ENCODE results near the gene SCG3.
"Not testable (repeated sequence)": the region's sequence is repeated elsewhere in the genome, so short reads cannot be mapped to it uniquely, and the experiment has no call there.

Gene SCG3

DNA sequence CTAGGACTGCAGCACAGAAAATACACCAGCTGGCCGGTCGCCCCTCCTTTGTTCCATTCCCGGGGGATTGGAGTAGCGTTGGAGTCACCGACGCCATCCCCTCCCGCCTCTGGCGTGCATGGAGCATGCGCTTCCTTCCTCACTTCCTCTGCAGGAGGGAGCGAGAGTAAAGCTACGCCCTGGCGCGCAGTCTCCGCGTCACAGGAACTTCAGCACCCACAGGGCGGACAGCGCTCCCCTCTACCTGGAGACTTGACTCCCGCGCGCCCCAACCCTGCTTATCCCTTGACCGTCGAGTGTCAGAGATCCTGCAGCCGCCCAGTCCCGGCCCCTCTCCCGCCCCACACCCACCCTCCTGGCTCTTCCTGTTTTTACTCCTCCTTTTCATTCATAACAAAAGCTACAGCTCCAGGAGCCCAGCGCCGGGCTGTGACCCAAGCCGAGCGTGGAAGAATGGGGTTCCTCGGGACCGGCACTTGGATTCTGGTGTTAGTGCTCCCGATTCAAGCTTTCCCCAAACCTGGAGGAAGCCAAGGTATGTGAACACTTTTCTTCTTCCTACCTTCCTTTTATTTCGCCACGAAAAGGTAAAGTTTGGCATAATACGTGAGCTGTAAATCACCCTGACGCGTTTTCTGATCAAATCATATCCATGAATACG, at the start of gene SCG3:
SCG3 (plus strand) TSS at position 201 of the 661 bp plus-strand sequence; CDS start at position 454, 253 bp downstream.
- DNase-seq (ENCODE audit: low read depth, low spot score), result peak; percentile 17

DNA sequence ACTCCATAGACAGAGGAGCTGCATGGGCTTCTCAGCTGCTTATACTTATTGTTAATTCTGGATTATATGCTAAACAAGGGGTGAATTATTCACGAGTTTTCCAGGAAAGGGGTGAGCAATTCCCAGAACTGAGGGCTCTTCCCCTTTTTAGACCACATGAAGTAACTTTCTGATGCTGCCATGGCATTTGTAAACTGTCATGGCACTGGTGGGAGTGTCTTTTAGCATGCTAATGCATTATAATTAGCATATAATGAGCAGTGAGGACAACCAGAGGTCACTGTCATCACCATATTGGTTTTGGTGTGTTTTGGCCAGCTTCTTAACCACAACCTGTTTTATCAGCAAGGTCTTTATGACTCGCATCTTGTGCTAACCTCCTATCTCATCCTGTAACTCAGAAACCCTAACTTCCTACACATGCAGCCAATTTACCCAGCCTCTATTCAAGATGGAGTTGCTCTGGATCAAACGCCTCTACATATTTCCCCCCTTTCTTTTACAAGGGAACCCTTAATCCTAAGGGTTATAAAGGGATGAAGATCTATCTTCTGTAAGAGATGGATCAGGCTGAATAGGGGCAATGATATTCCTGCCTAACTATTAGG, 46.6 kb upstream of the SCG3 start:
- no peak for DNase-seq (ENCODE audit: low read depth, low spot score)

DNA sequence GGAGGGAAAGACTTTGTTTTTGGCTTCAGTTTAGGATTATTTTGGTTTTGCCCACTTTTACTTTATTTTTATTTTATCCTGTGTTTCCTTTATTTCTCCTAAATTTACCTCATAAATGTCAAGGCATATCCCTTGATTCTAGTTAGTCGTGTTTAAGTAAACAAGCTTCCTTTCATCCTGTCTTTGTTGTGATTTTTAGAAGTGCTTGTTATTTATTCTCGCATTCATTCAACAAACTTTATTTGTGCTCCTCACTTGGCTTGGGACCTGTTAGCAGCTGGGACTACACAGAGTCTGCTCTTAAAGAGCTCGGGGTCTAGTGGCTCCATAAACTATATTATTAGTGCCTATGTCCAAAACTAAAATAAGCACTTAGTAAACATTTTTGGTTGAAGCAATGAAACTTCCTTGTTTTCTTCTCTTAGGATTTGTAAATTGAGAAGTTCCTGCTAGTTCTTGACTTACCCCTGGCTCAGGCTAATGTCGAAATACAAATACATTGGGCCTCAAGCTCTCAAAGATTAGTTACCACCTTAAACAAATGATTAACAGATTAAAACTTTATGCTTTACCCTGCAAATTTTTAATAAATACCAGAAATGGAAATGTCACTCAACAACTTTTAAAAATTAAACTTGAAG, 39.7 kb upstream of the SCG3 start:
- no peak for DNase-seq (ENCODE audit: low read depth, low spot score)

DNA sequence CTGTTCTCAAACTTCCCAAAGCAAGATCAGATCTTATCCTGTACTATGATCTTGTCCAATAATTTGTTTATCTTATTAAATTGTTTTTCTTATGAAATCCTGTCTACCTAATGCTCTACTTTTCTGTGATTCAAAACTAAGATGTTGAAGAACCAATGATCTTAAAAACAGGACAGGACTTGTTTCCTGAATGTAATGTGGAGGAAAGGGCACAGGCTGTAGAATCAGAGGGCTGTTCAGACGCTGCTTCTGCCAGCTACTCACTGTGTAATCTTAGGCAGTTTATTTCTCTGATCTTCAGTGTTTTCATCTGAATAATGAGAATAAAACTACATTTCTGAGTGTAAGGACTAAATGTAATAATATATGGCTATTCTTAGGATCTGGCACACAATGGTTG, 38.6 kb upstream of the SCG3 start:
- no peak for DNase-seq (ENCODE audit: low read depth, low spot score)

DNA sequence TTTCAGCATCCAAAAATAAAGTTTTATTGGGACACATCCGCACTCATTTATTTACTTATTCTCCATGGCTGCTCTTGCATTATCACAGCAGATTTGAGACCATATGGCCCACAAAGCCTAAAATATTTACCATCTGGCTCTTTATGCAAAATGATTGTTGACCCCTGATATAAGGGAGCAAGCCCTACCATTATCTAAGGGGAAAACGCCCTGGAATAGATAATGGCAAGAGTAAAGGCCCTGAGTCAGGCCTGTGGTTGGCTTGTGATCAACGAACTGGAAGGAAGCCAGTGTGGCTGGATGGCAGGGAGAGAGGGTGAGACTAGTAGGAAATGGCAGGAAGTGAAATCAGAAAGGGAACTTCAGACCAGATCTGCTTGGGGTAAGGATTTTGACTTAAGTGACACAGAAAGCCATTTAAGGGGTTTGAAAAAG, 34.2 kb upstream of the SCG3 start:
- no peak for DNase-seq (ENCODE audit: low read depth, low spot score)

- not testable (repeated sequence) for DNase-seq (ENCODE audit: low read depth, low spot score)
Measured at GRCh38 chr15:51648101-51648500, 33.2 kb upstream of the SCG3 start.

- DNase-seq (ENCODE audit: low read depth, low spot score), result not testable (repeated sequence)
Measured at GRCh38 chr15:51648643-51649042, 32.7 kb upstream of the SCG3 start.

DNA sequence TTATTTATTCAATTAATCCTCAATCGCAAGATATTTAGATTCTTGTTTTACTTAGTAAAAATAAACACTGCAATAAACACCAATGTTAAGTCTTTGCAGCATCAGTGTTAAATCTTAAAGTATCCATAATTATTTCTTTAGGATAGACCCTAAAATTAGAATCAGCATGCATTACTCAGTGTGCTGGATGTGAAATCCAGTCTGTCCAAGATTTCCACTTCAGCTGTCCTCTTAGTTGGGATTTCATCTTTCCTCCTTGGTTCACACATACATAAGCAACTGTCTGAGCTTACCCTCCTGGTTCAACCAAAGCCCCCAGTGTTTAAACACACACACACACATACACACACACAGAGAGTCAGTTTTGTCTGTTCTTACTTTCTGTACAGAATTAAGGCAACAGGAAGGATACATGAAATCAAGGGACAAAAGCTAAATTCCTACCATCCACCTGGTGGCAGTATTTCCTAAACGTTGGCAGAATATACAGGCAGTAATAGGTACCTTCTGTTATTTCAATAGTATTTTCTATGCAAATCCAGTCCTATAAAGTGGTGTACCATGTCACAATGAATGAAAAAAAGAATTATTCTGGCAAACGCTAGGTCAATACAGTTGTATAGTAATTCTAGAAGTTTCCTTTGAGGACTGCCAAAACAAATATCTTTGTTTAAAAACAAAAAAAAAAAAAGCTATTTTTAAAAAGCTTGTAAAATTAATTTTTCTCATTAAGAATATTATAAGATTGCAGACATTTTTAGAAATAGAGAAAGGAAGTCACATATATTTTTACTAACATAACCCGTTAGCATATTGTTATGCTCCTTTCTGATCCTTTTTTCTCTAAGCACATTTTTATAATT, 31.4 kb upstream of the SCG3 start:
- DNase-seq (ENCODE audit: low read depth, low spot score), result peak; percentile 46

DNA sequence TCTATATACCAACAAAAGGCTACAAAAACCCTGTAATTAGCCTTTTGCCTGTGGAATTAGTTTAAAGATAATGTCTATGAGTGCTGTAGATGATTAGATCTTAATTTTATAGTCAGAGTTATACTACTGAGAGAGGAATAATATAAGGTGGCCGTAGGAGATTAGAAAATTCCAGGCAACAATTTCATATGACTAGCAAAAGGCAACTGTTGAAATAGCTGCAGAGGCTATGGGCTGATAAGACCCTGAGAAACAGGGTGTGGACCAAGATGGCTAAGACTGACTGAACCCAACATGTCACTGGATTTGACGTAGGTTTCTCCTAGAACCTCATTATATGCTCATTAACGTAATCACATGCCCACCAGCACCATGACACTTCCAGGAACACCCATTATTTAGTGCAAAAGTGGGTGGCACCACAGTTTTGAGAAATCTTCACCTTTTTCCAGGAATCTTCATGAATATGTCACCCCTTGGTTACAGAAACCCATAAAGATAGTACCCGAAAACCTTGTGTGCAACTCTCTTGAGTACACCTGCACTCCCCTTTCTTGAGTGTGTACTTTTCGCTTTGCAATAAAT, 29.1 kb upstream of the SCG3 start:
- no peak for DNase-seq (ENCODE audit: low read depth, low spot score)

GRCh38 chr15:51655401-51656057, 25.8 kb upstream of the SCG3 start:
- DNase-seq (ENCODE audit: low read depth, low spot score), result not testable (repeated sequence)

DNA sequence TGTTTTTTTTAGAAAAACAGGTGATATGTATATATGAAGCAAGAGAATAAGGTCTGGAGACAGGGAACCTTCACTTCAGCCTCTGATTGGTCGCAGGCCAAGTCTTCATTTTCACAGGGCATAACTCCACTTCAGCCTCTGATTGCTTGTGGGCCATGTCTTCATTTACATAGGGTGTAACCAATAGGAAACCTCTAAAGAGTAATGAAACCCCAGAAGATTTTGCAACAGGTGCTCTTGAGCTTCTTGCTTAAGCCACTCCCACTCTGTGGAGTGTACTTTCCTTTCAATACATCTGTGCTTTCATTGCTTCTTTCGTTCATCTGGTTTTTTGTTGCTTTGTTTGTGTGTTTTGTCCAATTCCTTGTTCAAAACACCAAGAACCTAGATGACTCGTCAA, 22.6 kb upstream of the SCG3 start:
- DNase-seq (ENCODE audit: low read depth, low spot score), result no peak

DNA sequence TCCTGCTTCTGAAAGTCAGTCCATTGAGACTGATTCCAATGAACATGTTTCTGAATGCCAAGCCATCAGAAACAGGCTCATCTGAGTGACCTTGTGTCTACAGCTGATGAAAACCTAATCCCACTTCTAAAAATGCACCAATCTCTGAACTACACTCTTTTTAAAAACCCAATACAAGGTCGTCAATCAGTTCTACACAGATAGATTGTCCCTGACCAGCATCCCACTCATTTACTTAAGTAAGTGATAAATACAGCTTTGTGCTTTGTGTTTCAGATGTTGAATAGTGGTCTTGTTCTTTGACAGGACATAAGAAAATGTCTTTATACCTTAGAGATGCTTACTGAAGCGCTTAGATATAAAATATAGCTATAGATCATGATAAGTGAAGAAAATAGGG, 20.2 kb upstream of the SCG3 start:
- no peak for DNase-seq (ENCODE audit: low read depth, low spot score)

- no peak for DNase-seq (ENCODE audit: low read depth, low spot score)
Measured at GRCh38 chr15:51667478-51667877, 13.8 kb upstream of the SCG3 start.

DNA sequence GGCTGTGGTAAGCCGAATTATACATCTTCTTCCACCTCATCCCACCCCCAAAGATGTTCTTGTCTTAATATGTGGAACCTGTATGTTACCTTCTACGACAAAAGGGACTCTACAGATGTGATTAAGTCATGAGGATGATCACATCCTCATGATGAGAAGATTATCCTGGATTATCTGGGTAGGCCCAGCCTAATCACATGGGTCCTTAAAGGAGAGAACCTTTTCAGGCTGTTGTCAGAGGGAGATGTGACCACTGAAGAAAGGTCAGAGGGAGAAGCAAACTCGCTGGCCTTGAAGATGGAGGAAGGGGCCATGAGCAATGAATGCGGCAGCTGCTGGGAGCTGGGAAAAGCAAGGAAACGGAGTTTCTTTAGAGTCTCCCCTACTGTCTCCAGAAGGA, 12.9 kb upstream of the SCG3 start:
- DNase-seq (ENCODE audit: low read depth, low spot score), result no peak

DNA sequence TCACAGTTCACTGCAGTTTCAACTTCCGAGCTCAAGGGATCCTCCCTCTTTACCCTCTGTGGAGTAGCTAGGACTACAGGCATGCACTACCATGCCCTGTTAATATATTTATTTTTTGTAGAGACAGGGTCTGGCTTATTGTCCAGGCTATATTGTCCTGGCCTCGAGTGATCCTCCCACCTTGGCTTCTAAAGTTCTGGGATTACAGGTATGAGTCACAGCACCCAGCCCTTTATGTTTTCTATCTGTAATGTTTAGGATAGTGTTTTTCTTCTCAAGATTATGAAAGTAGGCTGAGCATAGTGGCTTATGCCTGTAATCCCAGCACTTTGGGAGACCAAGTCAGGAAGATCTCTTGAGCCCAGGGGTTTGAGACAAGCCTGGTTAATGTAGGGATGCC, 11.9 kb upstream of the SCG3 start:
- no peak for DNase-seq (ENCODE audit: low read depth, low spot score)

- no peak for DNase-seq (ENCODE audit: low read depth, low spot score)
Measured at GRCh38 chr15:51672155-51672687, 9.1 kb upstream of the SCG3 start.

DNA sequence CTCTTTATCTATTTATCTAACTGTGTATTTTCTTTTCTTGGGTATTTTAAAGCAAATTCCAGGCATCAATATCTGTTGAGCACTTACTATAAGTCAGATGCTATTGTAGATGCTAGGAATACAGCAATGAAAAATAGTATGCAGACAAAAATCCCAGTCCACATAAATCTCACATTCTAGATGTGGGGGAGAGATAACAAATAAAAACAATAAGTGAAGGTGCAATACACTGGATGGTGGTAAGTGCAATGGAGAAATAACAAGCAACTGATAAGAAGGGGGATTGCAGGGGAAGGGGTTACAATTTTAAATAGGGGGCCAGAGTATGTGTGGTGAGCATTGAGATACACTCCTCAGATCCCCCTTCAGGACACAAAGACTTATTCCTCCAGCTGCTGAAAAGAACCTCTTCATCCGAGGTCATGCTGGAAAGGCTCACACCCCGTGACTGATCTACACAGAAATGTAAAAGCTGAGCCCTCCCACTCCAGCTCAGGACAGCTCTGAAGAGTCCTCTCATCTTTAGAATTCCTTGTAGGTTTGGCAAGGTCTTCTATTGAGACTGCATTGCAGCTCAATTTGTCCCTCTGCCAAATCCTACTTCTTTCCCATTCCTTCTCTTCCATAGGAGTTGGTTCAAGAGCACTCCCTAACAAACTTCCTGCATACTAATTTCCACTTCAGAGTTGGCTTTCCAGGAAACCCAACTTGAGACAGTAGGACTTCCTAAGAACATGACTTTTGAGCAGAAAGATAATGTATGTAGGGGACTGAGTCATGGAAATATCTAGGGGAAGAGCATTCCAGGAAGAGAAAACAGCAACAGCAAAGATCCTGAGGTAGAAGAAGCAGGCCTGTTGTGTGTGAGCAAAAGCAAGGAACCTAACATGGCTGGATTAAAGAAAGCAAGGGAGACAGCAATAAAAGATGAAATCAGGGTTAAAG, 8.1 kb upstream of the SCG3 start:
- no peak for DNase-seq (ENCODE audit: low read depth, low spot score)

GRCh38 chr15:51675234-51675633, 6.1 kb upstream of the SCG3 start:
- no peak for DNase-seq (ENCODE audit: low read depth, low spot score)

- no peak for DNase-seq (ENCODE audit: low read depth, low spot score)
Measured at GRCh38 chr15:51677021-51677420, 4.3 kb upstream of the SCG3 start.

- DNase-seq (ENCODE audit: low read depth, low spot score), result no peak
Measured at GRCh38 chr15:51677452-51677851, 3.9 kb upstream of the SCG3 start.

Data from smooth muscle cell of the brain vasculature (primary cell).